IMR-90 (cell line): ENCODE measurements around the gene DHRS3. TPM values are rescaled to one million over a fixed set of nuclear protein-coding genes. Genes with fewer than 3 reads are reported as not detected.

Experiments used
- ATAC-seq: fragments of 200-7000 bp; cut with Tn5 transposase; 2 replicates; pipeline ENCODE4 v1.9.1; 2020; ENCODE audit warnings: low read depth, mild to moderate bottlenecking, moderate library complexity
- BruUV-seq: library from RNA; stranded (reverse); fragments of 400-500 nt; replicated peaks from 2 replicates; lab custom pipeline; 2021; lab: Mats Ljungman, UMichigan
- CTCF ChIA-PET: fragments of 300-600 bp; formaldehyde crosslinking; extraction: SDS; loops from one replicate; lab custom pipeline; 2021; ENCODE audit warnings: antibody characterized with exemption; lab: Yijun Ruan, JAX
- POLR2A ChIA-PET: fragments of 300-600 bp; sonication (Branson Sonifier 250); formaldehyde crosslinking; loops from one replicate; lab custom pipeline; 2022; ENCODE audit warnings: antibody characterized with exemption; ENCODE audit not compliant: unreplicated experiment; lab: Charles Lee
- DNase-seq: peaks from one replicate; pipeline ENCODE4 v3.0.0; 2013
- H2AFZ ChIP-seq: replicated peaks from 2 replicates; pipeline ENCODE3; 2013; ENCODE audit warnings: low read length, mild to moderate bottlenecking; ENCODE audit not compliant: poor library complexity
- H2AK5ac ChIP-seq: 2 replicates; pipeline ENCODE4 v1.6.1; 2013; ENCODE audit warnings: low read depth, low read length, inconsistent platforms
- H2AK9ac ChIP-seq: replicated peaks from 2 replicates; pipeline ENCODE3; 2013; ENCODE audit warnings: mild to moderate bottlenecking, low read depth, low read length, moderate library complexity; ENCODE audit not compliant: poor library complexity
- H2BK120ac ChIP-seq: 2 replicates; pipeline ENCODE4 v1.6.1; 2013; ENCODE audit warnings: low read depth, low read length, inconsistent platforms
- H2BK15ac ChIP-seq: 3 replicates; pipeline ENCODE4 v1.6.1; 2013; ENCODE audit warnings: low read depth, low read length, inconsistent platforms
- H2BK20ac ChIP-seq: 2 replicates; pipeline ENCODE4 v1.6.1; 2013; ENCODE audit warnings: low read depth, mild to moderate bottlenecking, inconsistent platforms, low read length, moderate library complexity
- H2BK5ac ChIP-seq: 2 replicates; pipeline ENCODE4 v1.6.1; 2013; ENCODE audit warnings: mild to moderate bottlenecking, low read depth, low read length, inconsistent platforms; ENCODE audit not compliant: poor library complexity, severe bottlenecking
- H3K14ac ChIP-seq: replicated peaks from 2 replicates; pipeline ENCODE4 v1.6.1; 2013; ENCODE audit warnings: low read depth, low read length, inconsistent platforms
- H3K18ac ChIP-seq: 2 replicates; pipeline ENCODE4 v1.6.1; 2013; ENCODE audit warnings: low read depth, low read length, control low read depth
- H3K23ac ChIP-seq: 2 replicates; pipeline ENCODE4 v1.6.1; 2013; ENCODE audit warnings: low read depth, low read length, inconsistent platforms
- H3K27ac ChIP-seq: 2 replicates; pipeline ENCODE4 v1.5.1; 2013; ENCODE audit warnings: mild to moderate bottlenecking, control low read depth, low read length; ENCODE audit not compliant: insufficient read depth
- H3K27me3 ChIP-seq: 2 replicates; pipeline ENCODE4 v1.6.1; 2013; ENCODE audit warnings: low read length; ENCODE audit not compliant: control insufficient read depth, insufficient read depth
- H3K36me3 ChIP-seq: 2 replicates; pipeline ENCODE4 v1.6.1; 2013; ENCODE audit warnings: low read length, mixed read lengths; ENCODE audit not compliant: control insufficient read depth, insufficient read depth
- H3K4ac ChIP-seq: 2 replicates; pipeline ENCODE4 v1.6.1; 2013; ENCODE audit warnings: low read depth, low read length, inconsistent platforms
- H3K4me1 ChIP-seq: 2 replicates; pipeline ENCODE4 v1.6.1; 2013; ENCODE audit warnings: low read length, mixed read lengths; ENCODE audit not compliant: control insufficient read depth, insufficient read depth
- H3K4me2 ChIP-seq: 2 replicates; pipeline ENCODE4 v1.6.1; 2013; ENCODE audit warnings: low read depth, mild to moderate bottlenecking, control low read depth, low read length, moderate library complexity
- H3K4me3 ChIP-seq: 2 replicates; pipeline ENCODE4 v1.5.1; 2013; ENCODE audit warnings: low read depth, mild to moderate bottlenecking, control low read depth, low read length, moderate library complexity; ENCODE audit not compliant: insufficient read depth
- H3K56ac ChIP-seq: 2 replicates; pipeline ENCODE4 v1.6.1; 2013; ENCODE audit warnings: low read length, inconsistent platforms; ENCODE audit not compliant: insufficient read depth; ENCODE audit errors: extremely low read depth
- H3K79me1 ChIP-seq, 2 experiments: 2 replicates each; pipeline ENCODE4 v1.6.1; 2013; ENCODE audit warnings: low read length in 2 of 2, inconsistent platforms in 1 of 2, low read depth in 1 of 2
- H3K9ac ChIP-seq: 2 replicates; pipeline ENCODE4 v1.6.1; 2013; ENCODE audit warnings: low read depth, low read length, control low read depth
- H3K9me1 ChIP-seq: 2 replicates; pipeline ENCODE4 v1.6.1; 2013; ENCODE audit warnings: low read length, inconsistent platforms; ENCODE audit not compliant: insufficient read depth
- H3K9me3 ChIP-seq: 2 replicates; pipeline ENCODE4 v1.6.1; 2013; ENCODE audit warnings: low read length; ENCODE audit not compliant: control insufficient read depth, insufficient read depth
- H4K20me1 ChIP-seq: 2 replicates; pipeline ENCODE4 v1.6.1; 2013; ENCODE audit warnings: low read length, inconsistent platforms; ENCODE audit not compliant: insufficient read depth
- H4K5ac ChIP-seq: 2 replicates; pipeline ENCODE4 v1.6.1; 2013; ENCODE audit warnings: mild to moderate bottlenecking, low read depth, low read length, control low read depth
- H4K8ac ChIP-seq, 2 experiments: 2 replicates each; pipeline ENCODE4 v1.6.1; 2013; ENCODE audit warnings: low read depth in 2 of 2, low read length in 2 of 2, control low read depth in 1 of 2, inconsistent platforms in 1 of 2
- H4K91ac ChIP-seq: 2 replicates; pipeline ENCODE4 v1.6.1; 2013; ENCODE audit warnings: low read depth, low read length, inconsistent platforms; ENCODE audit not compliant: insufficient read depth
- BHLHE40 ChIP-seq: fragments of 150-350 bp; IDR thresholded peaks from 2 replicates; pipeline ENCODE4 v1.6.1; 2016; ENCODE audit warnings: mild to moderate bottlenecking, low read depth, low read length
- CEBPB ChIP-seq: IDR thresholded peaks from 2 replicates; pipeline ENCODE4 v1.6.1; 2012; ENCODE audit warnings: low read depth, low read length, improper control_type of control experiment
- CHD1 ChIP-seq: IDR thresholded peaks from 2 replicates; pipeline ENCODE4 v1.6.1; 2012; ENCODE audit warnings: low read depth, low read length, improper control_type of control experiment
- CTCF ChIP-seq: conservative IDR thresholded peaks from 2 replicates; pipeline ENCODE4 v1.5.1; 2012; ENCODE audit warnings: mild to moderate bottlenecking, low read depth, low read length, improper control_type of control experiment
- FOS ChIP-seq: fragments of 150-350 bp; IDR thresholded peaks from 2 replicates; pipeline ENCODE4 v1.6.1; 2016; ENCODE audit warnings: low read depth, low read length
- MAFK ChIP-seq: IDR thresholded peaks from 2 replicates; pipeline ENCODE4 v1.6.1; 2012; ENCODE audit warnings: low read depth, low read length, improper control_type of control experiment
- MAZ ChIP-seq: IDR thresholded peaks from 2 replicates; pipeline ENCODE4 v1.6.1; 2012; ENCODE audit warnings: low read depth, mild to moderate bottlenecking, low read length, improper control_type of control experiment, moderate library complexity, borderline replicate concordance
- NFE2L2 ChIP-seq: fragments of 150-350 bp; IDR thresholded peaks from 2 replicates; pipeline ENCODE4 v1.6.1; 2016; ENCODE audit warnings: low read depth, mild to moderate bottlenecking, low read length
- POLR2A ChIP-seq: IDR thresholded peaks from 2 replicates; pipeline ENCODE4 v1.6.1; 2012; ENCODE audit warnings: mild to moderate bottlenecking, low read depth, low read length
- RAD21 ChIP-seq: IDR thresholded peaks from 2 replicates; pipeline ENCODE4 v1.6.1; 2012; ENCODE audit warnings: low read length, improper control_type of control experiment
- RCOR1 ChIP-seq: IDR thresholded peaks from 2 replicates; pipeline ENCODE4 v1.6.1; 2012; ENCODE audit warnings: mild to moderate bottlenecking, low read length, improper control_type of control experiment; ENCODE audit not compliant: insufficient replicate concordance
- RFX5 ChIP-seq: IDR thresholded peaks from 2 replicates; pipeline ENCODE4 v1.8.0; 2012; ENCODE audit warnings: low read depth, mild to moderate bottlenecking, low read length, moderate library complexity
- SMC3 ChIP-seq: fragments of 150-350 bp; IDR thresholded peaks from 2 replicates; pipeline ENCODE4 v1.6.1; 2016; ENCODE audit warnings: low read depth, mild to moderate bottlenecking, antibody characterized with exemption, low read length, moderate library complexity
- WGBS, 2 experiments: methylation state at CpG; one replicate each; pipeline versions ENCODE4 v1.1.5 to v1.1.7; 2013; ENCODE audit warnings: missing lambda C conversion rate in 2 of 2; ENCODE audit not compliant: insufficient read length in 1 of 2; ENCODE audit errors: extremely low coverage in 2 of 2; 5-methylcytosine and 5-hydroxymethylcytosine counted together
- dilution Hi-C: fragments of 300-500 bp; cut with HindIII; formaldehyde crosslinking; loops from one replicate; pipeline ENCODE4 v1.14.3; 2018; ENCODE audit warnings: low sequenced_read_pairs; ENCODE audit not compliant: unreplicated experiment
- in situ Hi-C: fragments of 300-500 bp; cut with MboI; formaldehyde crosslinking; loops from 3 replicates; pipeline ENCODE4 v1.14.3; 2019; ENCODE audit warnings: low sequenced_read_pairs, inconsistent platforms, mixed read lengths
- intact Hi-C: fragments of 100-400 bp; cut with micrococcal nuclease; formaldehyde crosslinking; loops from 2 replicates; pipeline ENCODE4 v1.10.0; 2022
- polyA plus RNA-seq, 3 experiments: library from polyadenylated mRNA; depleted of rRNA; stranded (reverse); fragments of >200 nt; gene quantifications; 2 replicates each; pipeline ENCODE4 v1.2.3, GENCODE V29; 2012; ENCODE audit warnings: low replicate concordance in 1 of 3
- total RNA-seq: library from RNA; depleted of rRNA; stranded (reverse); fragments of >200 nt; gene quantifications from 2 replicates; pipeline ENCODE4 v1.2.3, GENCODE V29; 2012
- TF ChIP-seq, protein P1 (sequence below): fragments of 150-350 bp; IDR thresholded peaks from 2 replicates; pipeline ENCODE4 v1.6.1; 2016; ENCODE audit warnings: low read depth, mild to moderate bottlenecking, low read length, moderate library complexity, borderline replicate concordance
- TF ChIP-seq, protein P2 (sequence below): fragments of 150-350 bp; IDR thresholded peaks from 2 replicates; pipeline ENCODE4 v1.6.1; 2017; ENCODE audit warnings: mild to moderate bottlenecking, antibody characterized with exemption, low read length, low read depth

DHRS3 gene
- total and polyA plus RNA-seq, 2 of the 4 experiments (the other 2 are of a cell fraction), result 11.2 to 14.5 TPM

DNA sequence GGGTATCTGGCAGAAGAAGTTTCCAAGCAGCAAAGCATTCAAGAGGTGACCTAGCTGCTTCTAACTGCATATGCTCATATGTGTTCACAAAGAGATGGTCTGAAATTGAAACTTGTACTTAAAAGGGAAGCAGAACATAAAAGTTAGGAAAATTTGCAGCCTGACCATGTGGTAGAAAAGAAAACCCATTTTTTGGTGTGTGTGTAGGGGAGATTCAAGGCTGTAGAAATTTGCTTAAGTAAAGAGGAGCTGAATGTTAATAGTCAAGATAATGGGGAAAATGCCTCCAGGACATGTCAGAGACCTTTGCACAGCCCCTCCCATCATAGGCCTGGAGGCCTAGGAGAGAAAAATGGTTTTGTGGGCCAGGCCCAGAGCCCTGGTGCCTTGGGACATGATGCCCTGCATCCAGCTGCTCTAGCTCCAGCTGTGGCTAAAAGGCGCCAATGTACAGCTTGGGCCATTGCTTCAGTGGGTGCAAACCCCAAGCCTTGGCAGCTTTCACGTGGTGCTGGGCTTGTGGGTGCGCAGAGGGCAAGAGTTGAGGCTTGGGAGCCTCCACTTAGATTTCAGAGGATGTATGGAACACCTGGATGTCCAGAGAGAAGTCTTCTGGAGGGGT, 54.9 kb downstream of the DHRS3 start:
- H3K36me3 ChIP-seq, result peaks cover 14% of the 10 kb centered on the region
- no peak overlapping the region for H2AK9ac ChIP-seq
- peaks cover 3% of the 10 kb centered on the region; the same call in 1 of the 2 replicates for H3K4me1 ChIP-seq
- H3K4me3 ChIP-seq, result no peak overlapping the region
- H3K79me1 ChIP-seq, result no peaks in the 10 kb centered on the region
- no peak overlapping the region for H2BK120ac ChIP-seq
- no peak overlapping the region for H4K5ac ChIP-seq
- no peak overlapping the region for H3K18ac ChIP-seq
- H2BK15ac ChIP-seq, result no peak overlapping the region; the same call in 2 of the 3 replicates
- ATAC-seq (no peak), DNase-seq (no peak)
- no peak overlapping the region for H3K56ac ChIP-seq
- in situ Hi-C loops (no loop called here), intact Hi-C loops (no loop called here), dilution Hi-C loops (no loop called here)
- no peak overlapping the region for H2AFZ ChIP-seq
- no CpG with 5 or more reads among the region's 3 CpGs for WGBS, 2 experiments
- TF ChIP-seq NFE2L2 (no peak), CTCF (no peak), SMC3 (no peak), RAD21 (no peak), MAZ (no peak), FOS (no peak), MAFK (no peak), POLR2A (no peak), RFX5 (no peak), RCOR1 (no peak), BHLHE40 (no peak), CHD1 (no peak), CEBPB (no peak)
- TF ChIP-seq, protein P1, sequence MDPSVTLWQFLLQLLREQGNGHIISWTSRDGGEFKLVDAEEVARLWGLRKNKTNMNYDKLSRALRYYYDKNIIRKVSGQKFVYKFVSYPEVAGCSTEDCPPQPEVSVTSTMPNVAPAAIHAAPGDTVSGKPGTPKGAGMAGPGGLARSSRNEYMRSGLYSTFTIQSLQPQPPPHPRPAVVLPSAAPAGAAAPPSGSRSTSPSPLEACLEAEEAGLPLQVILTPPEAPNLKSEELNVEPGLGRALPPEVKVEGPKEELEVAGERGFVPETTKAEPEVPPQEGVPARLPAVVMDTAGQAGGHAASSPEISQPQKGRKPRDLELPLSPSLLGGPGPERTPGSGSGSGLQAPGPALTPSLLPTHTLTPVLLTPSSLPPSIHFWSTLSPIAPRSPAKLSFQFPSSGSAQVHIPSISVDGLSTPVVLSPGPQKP, result no peak
- TF ChIP-seq, protein P2, sequence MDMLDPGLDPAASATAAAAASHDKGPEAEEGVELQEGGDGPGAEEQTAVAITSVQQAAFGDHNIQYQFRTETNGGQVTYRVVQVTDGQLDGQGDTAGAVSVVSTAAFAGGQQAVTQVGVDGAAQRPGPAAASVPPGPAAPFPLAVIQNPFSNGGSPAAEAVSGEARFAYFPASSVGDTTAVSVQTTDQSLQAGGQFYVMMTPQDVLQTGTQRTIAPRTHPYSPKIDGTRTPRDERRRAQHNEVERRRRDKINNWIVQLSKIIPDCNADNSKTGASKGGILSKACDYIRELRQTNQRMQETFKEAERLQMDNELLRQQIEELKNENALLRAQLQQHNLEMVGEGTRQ, result no peak
- H3K4me2 ChIP-seq, result no peak overlapping the region
- H3K27me3 ChIP-seq, result no peaks in the 10 kb centered on the region
- H3K4ac ChIP-seq, result no peak overlapping the region
- no peak overlapping the region for H3K9ac ChIP-seq
- no peak overlapping the region for H3K27ac ChIP-seq
- H3K9me1 ChIP-seq, result no peaks in the 10 kb centered on the region; the same call in 1 of the 2 replicates
- CTCF ChIA-PET, result no interaction called here
- no peaks in the 10 kb centered on the region for H4K20me1 ChIP-seq
- H3K9me3 ChIP-seq, result peaks cover 19% of the 10 kb centered on the region
- POLR2A ChIA-PET, result no interaction called here
- no peak overlapping the region for H2BK20ac ChIP-seq
- no peak overlapping the region for H4K8ac ChIP-seq
- H2BK5ac ChIP-seq, result no peak overlapping the region
- no TSS peak for BruUV-seq
- H2AK5ac ChIP-seq, result no peak overlapping the region
- H3K23ac ChIP-seq, result no peak overlapping the region
- no peak overlapping the region for H4K91ac ChIP-seq
- H3K14ac ChIP-seq, result no peak overlapping the region
